ENCODE measurements around the gene ALDH1A1. TPM values are rescaled to one million over a fixed set of nuclear protein-coding genes. Genes with fewer than 3 reads are reported as not detected.

The ALDH1A1 gene
- 10 to 100 TPM in 3 of 4 donors, 1 to 10 TPM in 1; 2.9 to 56.6 (median 27.5) TPM for total RNA-seq

DNA sequence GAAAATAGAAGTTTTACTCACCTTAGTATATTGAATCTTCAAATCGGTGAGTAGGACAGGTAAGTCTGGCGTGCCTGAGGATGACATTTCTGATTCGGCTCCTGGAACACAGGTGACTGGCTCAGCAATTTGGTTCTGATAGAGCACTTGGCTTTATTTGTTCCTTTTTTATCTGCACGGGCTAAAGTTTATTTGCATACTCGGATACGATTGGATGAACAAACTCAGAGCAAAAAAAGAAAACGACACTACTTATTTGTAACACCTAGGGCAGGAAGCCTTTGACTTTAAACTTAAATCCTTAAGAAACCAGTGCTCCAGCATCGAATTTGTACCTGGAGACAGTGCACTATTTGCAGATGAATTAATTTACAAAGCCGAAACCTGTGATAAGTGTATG lies at the start of gene ALDH1A1:
TSS of gene ALDH1A1 (minus strand) at position 140 of the 400 bp plus-strand sequence. CDS start at position 87, 53 bp downstream.
- H3K4me1 ChIP-seq, result peaks cover 0 to 49% (median 13%) of the 10 kb centered on the region in 3 donors
- peak within 1 kb of the TSS in 3 of 4 donors; percentile 35 to 56 (median 38) for H3K4me3 ChIP-seq
- intact Hi-C loops (cut with DNase I), result no loop called here
- 7 to 12% methylated on average over 9 of the region's 9 CpGs for WGBS, 2 donors
- peak within 1 kb of the TSS in 3 of 4 donors; percentile 49 to 62 (median 59) for H3K27ac ChIP-seq
- H3K9me3 ChIP-seq, result no peaks in the 10 kb centered on the region
- TF ChIP-seq, protein P1, sequence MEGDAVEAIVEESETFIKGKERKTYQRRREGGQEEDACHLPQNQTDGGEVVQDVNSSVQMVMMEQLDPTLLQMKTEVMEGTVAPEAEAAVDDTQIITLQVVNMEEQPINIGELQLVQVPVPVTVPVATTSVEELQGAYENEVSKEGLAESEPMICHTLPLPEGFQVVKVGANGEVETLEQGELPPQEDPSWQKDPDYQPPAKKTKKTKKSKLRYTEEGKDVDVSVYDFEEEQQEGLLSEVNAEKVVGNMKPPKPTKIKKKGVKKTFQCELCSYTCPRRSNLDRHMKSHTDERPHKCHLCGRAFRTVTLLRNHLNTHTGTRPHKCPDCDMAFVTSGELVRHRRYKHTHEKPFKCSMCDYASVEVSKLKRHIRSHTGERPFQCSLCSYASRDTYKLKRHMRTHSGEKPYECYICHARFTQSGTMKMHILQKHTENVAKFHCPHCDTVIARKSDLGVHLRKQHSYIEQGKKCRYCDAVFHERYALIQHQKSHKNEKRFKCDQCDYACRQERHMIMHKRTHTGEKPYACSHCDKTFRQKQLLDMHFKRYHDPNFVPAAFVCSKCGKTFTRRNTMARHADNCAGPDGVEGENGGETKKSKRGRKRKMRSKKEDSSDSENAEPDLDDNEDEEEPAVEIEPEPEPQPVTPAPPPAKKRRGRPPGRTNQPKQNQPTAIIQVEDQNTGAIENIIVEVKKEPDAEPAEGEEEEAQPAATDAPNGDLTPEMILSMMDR (IDR thresholded peaks at IDR 0.05), result no peak
- peak in 2 of 4 donors; percentile 19 to 36 for TF ChIP-seq POLR2A (IDR thresholded peaks at IDR 0.05)
- H3K36me3 ChIP-seq, result no peaks in the 10 kb centered on the region
- no peak for DNase-seq
- no peaks in the 10 kb centered on the region for H3K27me3 ChIP-seq

DNA sequence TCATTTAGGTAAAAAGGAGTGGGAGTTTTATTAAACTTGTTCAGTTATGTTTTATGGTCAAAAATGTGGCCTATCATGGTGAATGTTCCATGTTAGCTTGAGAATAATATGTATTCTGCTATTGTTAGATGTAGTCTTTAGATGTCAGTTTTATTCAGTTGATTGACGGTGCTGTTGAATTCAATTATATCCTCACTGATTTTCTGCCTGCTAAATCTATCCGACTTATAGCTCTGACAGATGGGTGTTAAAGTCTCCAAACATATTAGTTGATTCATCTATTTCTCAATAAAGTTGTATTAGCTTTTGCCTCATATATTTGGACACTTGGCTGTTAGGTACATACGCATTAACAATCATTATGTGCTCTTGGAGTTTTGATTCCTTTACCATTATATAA lies 49.0 kb upstream of the ALDH1A1 start:
- no peak for DNase-seq
- intact Hi-C loops (cut with DNase I), result no loop called here
- Histone ChIP-seq H3K36me3 (no peaks in the 10 kb centered on the region), H3K27me3 (no peaks in the 10 kb centered on the region), H3K4me1 (peaks cover 0 to 9% (median 0%) of the 10 kb centered on the region in 3 donors), H3K27ac (no peak overlapping the region), H3K9me3 (no peaks in the 10 kb centered on the region), H3K4me3 (no peak overlapping the region)
- WGBS, 2 donors, result 83 to 91% methylated on average over 3 of the region's 3 CpGs
- TF ChIP-seq, protein P1 (IDR thresholded peaks at IDR 0.05), result no peak
- TF ChIP-seq POLR2A (IDR thresholded peaks at IDR 0.05), result no peak

DNA sequence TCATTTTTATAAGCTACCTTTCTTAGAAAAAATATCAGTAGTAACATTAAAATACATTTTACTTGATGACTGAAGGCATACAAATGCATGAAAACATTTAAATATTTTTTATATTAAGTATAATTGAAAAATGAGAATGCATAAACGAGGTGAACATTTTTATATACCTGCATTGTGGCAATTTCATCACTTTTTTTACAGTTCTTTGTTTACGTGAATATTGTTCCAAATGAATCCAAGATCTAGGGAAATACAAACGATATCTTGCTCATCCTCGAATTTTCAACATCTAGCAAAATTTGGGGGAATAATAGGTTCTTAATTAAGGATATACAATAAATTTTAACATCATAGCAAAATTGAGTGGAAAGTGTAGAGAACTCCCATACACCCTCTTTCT lies 45.5 kb upstream of the ALDH1A1 start:
- intact Hi-C loops (cut with DNase I), result no loop called here
- no peak overlapping the region for H3K4me3 ChIP-seq
- no peaks in the 10 kb centered on the region for H3K27me3 ChIP-seq
- no peak overlapping the region for H3K27ac ChIP-seq
- H3K4me1 ChIP-seq, result peaks cover 0 to 9% (median 0%) of the 10 kb centered on the region in 3 donors
- 79 to 80% methylated on average over 4 of the region's 4 CpGs for WGBS, 2 donors
- no peaks in the 10 kb centered on the region for H3K9me3 ChIP-seq
- TF ChIP-seq POLR2A (IDR thresholded peaks at IDR 0.05), result no peak
- TF ChIP-seq, protein P1 (IDR thresholded peaks at IDR 0.05), result no peak
- DNase-seq, result no peak
- H3K36me3 ChIP-seq, result no peaks in the 10 kb centered on the region

DNA sequence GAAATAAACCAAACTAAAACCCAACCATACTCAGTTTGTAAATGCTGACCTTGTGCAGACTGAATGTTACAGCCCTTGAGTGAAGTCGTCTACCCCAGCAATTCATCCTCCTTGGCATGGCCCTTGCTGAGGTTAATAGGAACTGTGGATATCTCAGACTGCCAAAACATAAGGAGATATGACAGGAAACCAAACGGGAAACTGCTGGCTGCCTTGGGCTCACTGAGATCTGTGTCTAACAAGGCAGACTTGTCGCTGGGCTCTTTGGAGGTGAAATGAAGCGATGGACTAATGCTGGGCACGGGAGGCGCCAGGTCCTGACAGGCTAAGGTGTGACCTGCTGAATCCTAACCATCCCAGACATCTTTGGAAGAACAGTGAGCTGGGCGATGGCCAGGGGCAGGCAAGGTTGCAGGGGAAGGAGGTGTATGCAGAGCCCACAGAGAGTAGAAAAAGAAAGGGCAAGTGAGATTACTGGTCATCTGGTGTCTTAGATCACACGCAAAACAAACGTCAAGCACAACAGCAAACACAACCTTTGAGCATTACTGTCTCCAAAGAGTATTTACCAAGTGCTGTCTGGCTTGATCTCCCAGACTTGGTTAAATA lies 44.6 kb upstream of the ALDH1A1 start:
- Histone ChIP-seq H3K36me3 (no peaks in the 10 kb centered on the region), H3K27ac (no peak overlapping the region), H3K9me3 (no peaks in the 10 kb centered on the region), H3K27me3 (no peaks in the 10 kb centered on the region), H3K4me3 (no peak overlapping the region), H3K4me1 (peaks cover 0 to 9% (median 0%) of the 10 kb centered on the region in 3 donors)
- no peak for DNase-seq
- intact Hi-C loops (cut with DNase I), result no loop called here
- TF ChIP-seq, protein P1 (IDR thresholded peaks at IDR 0.05), result no peak
- WGBS, 2 donors, result 27 to 29% methylated on average over 8 to 9 of the region's 9 CpGs

DNA sequence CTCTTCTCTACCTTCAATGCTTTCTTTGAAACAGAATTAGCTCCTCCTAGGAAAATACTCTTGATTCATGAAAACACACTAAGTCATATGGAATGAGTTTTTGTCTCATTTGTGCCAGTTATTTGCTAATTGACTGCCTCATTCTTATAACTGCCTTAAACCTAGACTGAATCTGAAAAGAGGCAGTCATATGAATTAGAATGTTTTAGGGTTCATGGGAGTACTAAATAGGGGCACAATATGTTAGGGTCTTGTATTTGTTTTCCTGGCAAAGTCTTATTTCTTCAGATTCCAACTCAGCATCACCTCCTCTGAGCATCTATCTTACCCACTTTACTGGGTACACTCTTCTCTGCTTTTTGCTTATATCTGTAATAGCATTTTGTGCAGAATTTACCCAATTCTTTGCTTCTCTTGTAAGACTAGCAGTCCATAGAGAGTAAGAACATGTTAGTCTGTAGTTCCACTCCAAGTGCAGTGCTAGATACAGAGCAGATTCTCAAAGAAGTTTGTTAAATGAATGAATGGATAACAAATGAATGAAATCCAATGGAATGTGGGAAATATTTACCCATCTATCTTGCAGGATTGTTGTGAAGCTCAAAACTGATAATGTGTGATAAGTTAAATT lies 43.9 kb upstream of the ALDH1A1 start:
- Histone ChIP-seq H3K9me3 (no peaks in the 10 kb centered on the region), H3K36me3 (no peaks in the 10 kb centered on the region)
- intact Hi-C loops (cut with DNase I), result no loop called here

More for the DNA sequence above, 43.9 kb upstream of the ALDH1A1 start:
- Histone ChIP-seq H3K27me3 (no peaks in the 10 kb centered on the region), H3K27ac (no peak overlapping the region), H3K4me1 (peaks cover 0 to 9% (median 0%) of the 10 kb centered on the region in 3 donors), H3K4me3 (no peak overlapping the region)
- TF ChIP-seq, protein P1 (IDR thresholded peaks at IDR 0.05), result no peak
- TF ChIP-seq POLR2A (IDR thresholded peaks at IDR 0.05), result no peak
- DNase-seq, result no peak

Measured in esophagus squamous epithelium (tissue), 5 donors.